Activated naive CD8-positive, alpha-beta T cell treated with anti-CD3 and anti-CD28 coated beads, Interleukin-2, amount 50 U/mL, for 16 hours (primary cell): ENCODE results near the gene PLVAP.

ENCODE experiments used
- DNase-seq: peaks from one replicate; pipeline ENCODE4 v3.0.0-alpha.2; 2020; ENCODE audit warnings: low read depth, low spot score

The PLVAP gene

GRCh38 chr19:17323300-17323963, 53.7 kb downstream of the PLVAP start:
- no peak for DNase-seq

DNA sequence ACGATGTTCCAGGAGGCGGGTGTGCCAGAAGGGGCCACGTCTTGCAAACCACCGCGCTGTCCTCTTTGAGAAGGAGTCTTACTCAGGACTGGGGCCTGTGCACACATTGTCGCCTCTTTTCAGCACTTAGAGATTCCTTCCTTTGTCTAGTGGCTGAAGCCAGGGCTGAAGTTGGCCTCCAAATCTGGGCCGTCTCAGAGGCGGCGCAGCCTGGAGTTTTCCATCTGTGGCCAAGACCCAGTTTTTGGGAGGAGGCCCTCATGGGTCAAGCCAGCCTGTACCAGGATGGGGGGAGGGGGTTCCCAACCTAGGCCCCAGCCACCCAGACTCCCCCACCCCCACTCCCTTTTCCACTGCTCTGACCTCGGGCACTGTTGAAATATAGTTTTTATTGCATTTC, 54.3 kb downstream of the PLVAP start:
- no peak for DNase-seq

- no peak for DNase-seq
Observed at GRCh38 chr19:17321655-17322489, 55.3 kb downstream of the PLVAP start.

DNA sequence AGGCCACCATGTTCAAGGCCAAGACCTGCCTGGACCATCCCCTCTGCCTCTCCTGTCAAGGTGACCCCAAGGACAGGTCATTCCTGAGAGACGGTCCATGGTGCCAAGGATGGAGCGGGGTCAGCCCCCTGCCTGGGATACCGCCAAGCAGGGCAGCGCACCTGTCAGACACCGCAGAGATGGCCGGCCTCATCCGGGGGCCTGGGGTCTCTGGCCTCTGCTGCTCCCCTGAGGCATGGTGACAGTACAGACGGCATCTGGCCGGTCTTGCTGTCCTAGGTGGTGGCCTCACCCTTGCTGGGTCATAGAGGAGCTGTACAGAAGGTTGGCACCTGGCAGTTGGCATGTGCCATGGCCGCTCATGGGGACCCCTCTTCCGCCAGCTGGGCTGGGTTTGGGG, 56.7 kb downstream of the PLVAP start:
- DNase-seq, result no peak

DNA sequence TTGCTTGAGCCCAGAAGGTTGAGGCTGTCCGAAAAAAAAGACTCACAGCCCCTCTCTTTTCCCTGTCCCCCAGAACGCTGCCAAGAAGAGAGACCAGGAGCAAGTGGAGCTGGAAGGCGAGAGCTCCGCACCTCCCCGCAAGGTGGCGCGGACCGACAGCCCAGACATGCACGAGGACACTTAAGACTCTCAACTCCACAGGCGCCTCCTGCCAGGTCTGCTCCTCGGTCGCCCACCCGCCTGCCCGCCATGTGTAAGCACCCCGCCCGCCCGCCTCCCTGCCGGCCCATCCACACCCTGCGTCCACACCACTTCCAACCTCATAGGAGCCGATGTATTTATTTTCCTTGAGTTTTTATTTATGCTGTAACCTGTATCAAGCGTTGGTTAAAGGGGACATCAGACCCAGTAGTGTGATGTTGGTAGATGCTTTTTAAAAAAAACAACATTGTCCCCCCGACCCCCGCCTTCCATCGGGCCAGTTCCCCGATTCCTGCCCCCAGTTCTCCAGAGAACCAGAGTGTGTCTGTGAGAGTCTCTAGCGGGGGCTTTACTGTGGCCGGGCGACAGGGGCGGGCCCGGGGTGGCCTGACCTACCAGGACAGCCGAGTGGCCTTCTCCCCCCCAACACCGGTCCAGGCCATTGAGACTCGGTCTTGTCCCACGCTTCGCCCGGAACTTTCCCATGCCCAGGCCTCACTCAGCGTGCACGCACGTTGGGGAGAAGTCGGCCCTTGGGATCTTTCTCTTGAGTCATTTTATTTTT, 57.5 kb downstream of the PLVAP start:
- DNase-seq, result no peak

DNA sequence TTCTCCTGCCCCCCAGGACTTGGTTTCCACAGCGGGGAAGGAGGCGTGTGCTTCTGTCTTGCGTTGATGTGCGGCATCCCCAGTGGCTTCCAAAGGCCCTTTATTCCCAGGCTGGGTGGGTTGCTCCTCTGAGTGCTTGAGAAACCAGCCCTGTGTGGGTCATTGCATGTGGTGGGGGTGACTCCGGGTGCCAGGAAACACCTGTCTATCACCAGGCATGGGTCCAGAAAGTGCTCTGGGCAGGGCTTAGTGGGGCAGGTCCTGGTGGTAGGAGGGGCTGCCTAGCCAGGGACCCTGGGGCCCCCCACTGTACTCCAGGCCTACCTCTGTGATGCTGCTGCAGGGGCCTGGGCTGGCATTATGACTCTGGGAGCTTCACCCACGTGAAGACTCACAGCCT, 58.2 kb downstream of the PLVAP start:
- no peak for DNase-seq

DNA sequence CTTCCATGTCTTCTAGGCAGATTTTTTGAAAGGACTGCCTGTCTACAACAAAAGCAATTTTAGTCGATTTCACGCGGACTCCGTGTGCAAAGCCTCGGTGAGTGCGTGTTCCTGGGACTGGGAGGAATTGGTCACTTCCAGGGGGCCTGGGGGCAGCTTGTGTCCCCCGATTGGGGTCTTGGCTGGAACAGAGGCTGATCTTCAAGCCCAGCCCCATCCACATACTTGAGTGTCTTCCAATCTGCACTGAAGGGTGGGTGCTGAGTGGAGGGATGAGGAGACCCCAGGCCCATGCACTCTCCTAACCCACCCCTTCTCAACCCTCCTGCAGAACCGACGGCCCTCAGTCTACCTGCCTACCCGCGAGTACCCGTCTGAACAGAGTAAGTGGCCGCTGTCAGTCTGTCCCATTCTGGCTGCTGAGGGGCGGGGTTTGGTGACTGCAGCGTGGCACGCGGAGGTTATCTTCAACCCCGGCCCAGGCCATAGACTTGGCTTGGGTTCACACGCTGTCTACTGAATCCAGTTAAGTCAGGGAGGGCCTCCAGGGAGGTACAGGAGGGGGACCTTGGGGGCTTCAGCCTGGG, 63.0 kb downstream of the PLVAP start:
- no peak for DNase-seq

GRCh38 chr19:17312189-17313113, 64.7 kb downstream of the PLVAP start:
- DNase-seq, result no peak

- no peak for DNase-seq
Observed at GRCh38 chr19:17311455-17312188, 65.5 kb downstream of the PLVAP start.

DNA sequence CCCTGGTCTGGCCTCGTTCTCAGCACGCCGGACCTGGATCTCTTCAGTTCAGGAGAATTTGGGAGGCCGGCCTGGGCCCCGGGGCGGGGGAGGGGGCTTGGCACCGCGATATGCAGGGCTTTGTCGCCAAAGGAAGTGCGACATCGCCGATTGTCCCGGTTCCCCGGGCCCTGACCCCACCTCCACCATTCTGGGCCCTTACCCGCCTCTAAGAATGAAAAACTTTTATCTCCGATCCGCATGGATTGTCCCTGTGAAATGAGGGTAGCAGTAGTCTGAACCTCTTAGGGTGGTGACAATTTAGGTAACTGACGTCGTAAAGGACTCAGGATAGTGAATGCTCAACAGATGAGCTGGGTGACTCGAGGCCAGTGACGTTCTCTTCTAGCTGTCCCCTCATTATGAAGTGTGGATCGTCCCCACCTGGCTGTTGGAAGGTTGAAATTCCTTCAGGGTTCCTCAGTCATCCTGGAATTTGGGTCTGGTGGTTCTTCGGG, 67.1 kb downstream of the PLVAP start:
- no peak for DNase-seq

DNA sequence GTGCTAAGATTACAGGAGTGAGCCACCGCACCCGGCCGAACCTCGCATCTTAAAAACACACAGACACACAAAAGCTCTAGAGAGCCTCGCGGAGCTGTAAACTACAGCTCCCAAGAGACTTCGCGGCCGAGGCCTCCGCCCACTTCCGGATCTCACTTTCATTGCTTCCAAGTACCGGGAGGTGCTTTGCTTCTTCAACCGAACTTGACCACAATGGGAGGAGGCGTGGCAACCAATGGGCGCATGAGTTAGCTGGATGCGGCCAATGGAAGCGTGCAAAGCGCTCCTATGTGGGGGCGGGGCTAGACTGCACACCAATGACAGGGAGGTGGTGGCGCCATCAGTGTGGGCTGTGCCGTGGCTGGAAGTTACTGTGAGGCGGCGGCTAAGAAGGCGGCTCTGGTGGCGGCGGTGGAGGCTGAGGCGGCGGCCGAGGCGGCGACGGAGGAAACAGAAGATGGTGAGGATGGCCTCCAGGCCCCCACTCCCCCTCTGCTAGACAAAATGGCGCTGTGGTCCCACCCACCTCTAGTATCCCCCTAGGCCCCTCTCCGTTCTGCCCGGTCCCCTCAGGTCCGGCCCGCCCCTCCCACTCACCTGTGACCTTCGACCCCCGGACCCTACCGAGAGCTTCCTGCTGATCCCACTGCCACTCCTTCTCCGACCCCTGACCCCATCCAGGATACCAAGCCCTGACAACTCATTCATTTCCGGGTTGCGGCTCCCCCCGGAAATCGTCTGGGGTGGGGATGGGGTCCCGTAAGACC, 67.8 kb downstream of the PLVAP start, which contains the start of gene DDA1:
DDA1 (plus strand) TSS at position 366 of the 767 bp plus-strand sequence; CDS start at position 458, 92 bp downstream.
- DNase-seq, result peak; percentile 99

- no peak for DNase-seq
Observed at GRCh38 chr19:17307876-17308377, 69.2 kb downstream of the PLVAP start.

- no peak for DNase-seq
Observed at GRCh38 chr19:17306285-17306714, 70.8 kb downstream of the PLVAP start.

DNA sequence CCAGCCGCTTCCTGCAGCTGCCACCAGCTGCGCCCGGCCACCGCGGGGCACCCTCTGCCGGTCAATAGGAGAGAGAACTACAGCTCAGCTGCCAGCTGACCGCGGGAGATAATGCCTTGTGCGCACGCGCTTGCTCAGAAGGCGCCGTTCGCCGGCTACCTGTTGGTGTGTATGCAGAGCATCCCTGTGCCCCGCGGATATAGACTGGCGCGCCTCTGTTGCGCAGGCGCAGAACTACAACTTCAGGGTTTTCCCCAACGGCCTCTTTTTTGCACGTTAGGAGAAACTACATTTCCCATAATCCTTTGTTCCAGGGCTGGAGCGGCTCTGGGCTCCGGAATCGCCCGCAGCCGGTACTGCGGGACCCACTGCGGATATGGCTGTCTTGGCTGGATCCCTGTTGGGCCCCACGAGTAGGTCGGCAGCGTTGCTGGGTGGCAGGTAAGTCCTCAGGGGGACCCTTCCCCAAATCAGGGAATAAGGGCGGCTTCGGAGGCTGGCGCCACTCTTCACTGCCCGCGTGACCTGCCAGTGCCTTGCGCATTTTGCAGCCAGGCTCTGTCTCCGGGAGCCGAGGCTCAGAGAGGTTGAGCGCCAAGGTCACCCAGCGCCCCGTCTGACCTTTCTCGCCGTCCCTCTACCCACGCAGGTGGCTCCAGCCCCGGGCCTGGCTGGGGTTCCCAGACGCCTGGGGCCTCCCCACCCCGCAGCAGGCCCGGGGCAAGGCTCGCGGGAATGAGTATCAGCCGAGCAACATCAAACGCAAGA, 71.4 kb downstream of the PLVAP start, which contains the start of gene MRPL34:
MRPL34 (plus strand) TSS at position 356 of the 768 bp plus-strand sequence; CDS start at position 377, 21 bp downstream.
- DNase-seq, result peak; percentile 87

GRCh38 chr19:17305216-17305516, 72.0 kb downstream of the PLVAP start:
- DNase-seq, result no peak

DNA sequence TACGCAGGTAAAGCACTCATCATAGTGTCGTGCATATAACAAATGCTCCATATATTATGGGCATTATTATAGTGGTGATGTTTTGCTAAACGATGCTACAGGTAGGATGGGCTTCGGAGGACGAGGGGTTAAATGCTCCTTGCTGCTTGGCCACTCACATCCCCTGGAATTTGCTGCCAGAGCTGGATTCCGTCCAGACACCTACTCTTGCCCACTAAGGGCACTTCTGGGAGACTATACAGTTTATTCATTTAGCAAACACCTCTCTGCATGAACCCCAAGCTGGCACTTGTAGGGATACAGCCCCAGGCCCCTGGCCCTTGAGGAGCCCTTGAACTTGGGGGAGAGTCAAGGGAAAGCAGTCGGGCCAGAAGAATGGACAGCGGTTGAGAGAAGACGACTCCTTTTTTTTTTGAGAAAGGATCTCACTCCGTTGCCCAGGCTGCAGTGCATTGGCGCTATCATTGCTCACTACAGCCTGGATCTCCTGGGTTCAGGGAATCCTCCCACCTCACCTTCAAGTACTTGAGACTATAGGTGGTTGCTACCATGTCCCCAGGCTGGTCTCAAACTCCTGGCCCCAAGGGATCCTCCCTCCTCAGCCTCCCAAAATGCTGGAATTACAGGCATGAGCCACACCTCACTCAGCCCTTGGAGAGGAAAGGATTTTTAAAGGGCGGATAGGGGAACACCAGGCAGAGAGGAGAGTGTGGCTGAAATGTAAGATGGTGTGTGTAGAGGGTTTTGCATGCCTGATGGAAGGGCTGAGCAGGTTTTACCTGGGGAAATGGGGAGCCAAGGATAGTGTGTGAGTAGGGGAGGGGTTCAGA, 72.5 kb downstream of the PLVAP start:
- DNase-seq, result no peak

DNA sequence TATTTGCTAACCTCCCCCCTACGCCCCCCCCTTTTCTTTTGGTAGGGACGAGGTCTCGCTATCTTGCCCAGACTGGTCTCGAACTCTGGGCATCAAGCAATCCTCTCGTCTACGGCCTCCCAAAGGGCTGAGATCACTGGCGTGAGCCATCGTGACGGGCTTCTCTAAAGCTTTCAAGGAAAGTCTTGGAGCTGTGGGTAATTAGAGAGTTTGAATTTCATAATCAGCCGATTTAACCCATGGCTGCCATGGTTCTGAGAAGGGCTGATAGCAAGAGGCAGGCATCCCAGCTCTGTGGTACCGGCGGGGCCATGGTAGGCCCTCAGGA, 73.2 kb downstream of the PLVAP start:
- no peak for DNase-seq
